SK-N-SH (cell line): ENCODE results near the gene SLC17A3. TPM values are rescaled to one million over a fixed set of nuclear protein-coding genes. Genes with fewer than 3 reads are reported as not detected.

Source experiments
- CTCF ChIA-PET: fragments of 300-600, 350-600 bp; formaldehyde crosslinking; extraction: SDS; loops from one replicate; lab custom pipeline; 2021; lab: Yijun Ruan, JAX
- POLR2A ChIA-PET: fragments of 350-600 bp; sonication (Branson Sonifier 250); formaldehyde crosslinking; extraction: SDS; loops from one replicate; lab custom pipeline; 2020; ENCODE audit warnings: antibody characterized with exemption, inconsistent platforms; lab: Yijun Ruan, JAX
- DNase-seq: peaks from one replicate; pipeline ENCODE4 v3.0.0; 2012
- H2AFZ ChIP-seq: fragments of 200-600 bp; sonication (generic); 2 replicates; pipeline ENCODE4 v1.8.1; 2016; ENCODE audit warnings: antibody characterized with exemption, mild to moderate bottlenecking, low read depth
- H3F3A ChIP-seq: fragments of 200-600 bp; sonication (generic); replicated peaks from 2 replicates; pipeline ENCODE3; 2016; ENCODE audit warnings: antibody characterized with exemption, mild to moderate bottlenecking; ENCODE audit not compliant: insufficient read depth
- H3K27ac ChIP-seq, 2 experiments: fragments of 200-500 bp in 1 of 2; fragments of 200-600 bp in 1 of 2; sonication (Bioruptor generic) in 1 of 2; sonication (generic), shearing (Covaris generic) in 1 of 2; 2 replicates each; pipeline versions ENCODE4 v1.5.1 to v1.6.1; 2014 to 2016; ENCODE audit warnings: low read depth in 2 of 2, inconsistent platforms in 1 of 2, low read length in 1 of 2, mild to moderate bottlenecking in 1 of 2, mixed read lengths in 1 of 2
- H3K27me3 ChIP-seq: fragments of 200-600 bp; sonication (generic), shearing (Covaris generic); 2 replicates; pipeline ENCODE4 v1.6.1; 2016; ENCODE audit warnings: mixed run types; ENCODE audit not compliant: insufficient read depth
- H3K36me3 ChIP-seq, 2 experiments: fragments of 200-500 bp in 1 of 2; fragments of 200-600 bp in 1 of 2; sonication (Bioruptor generic) in 1 of 2; sonication (generic) in 1 of 2; replicated peaks in 1 of 2; 2 replicates each; pipeline versions ENCODE3 to v1.5.1; 2014 to 2016; ENCODE audit warnings: low read length in 1 of 2, mild to moderate bottlenecking in 1 of 2; ENCODE audit not compliant: insufficient read depth in 2 of 2, control insufficient read depth in 1 of 2
- H3K4me1 ChIP-seq, 2 experiments: fragments of 200-500 bp in 1 of 2; fragments of 200-600 bp in 1 of 2; sonication (Bioruptor generic) in 1 of 2; sonication (generic), shearing (Covaris generic) in 1 of 2; 2 replicates each; pipeline versions ENCODE4 v1.5.1 to v1.6.1; 2014 to 2016; ENCODE audit warnings: low read depth in 1 of 2, low read length in 1 of 2, mixed run types in 1 of 2; ENCODE audit not compliant: insufficient read depth in 2 of 2, control insufficient read depth in 1 of 2
- H3K4me2 ChIP-seq: fragments of 200-600 bp; sonication (generic), shearing (Covaris generic); 2 replicates; pipeline ENCODE4 v1.6.1; 2017; ENCODE audit warnings: mixed run types
- H3K4me3 ChIP-seq, 2 experiments: fragments of 200-500 bp in 1 of 2; fragments of 200-600 bp in 1 of 2; sonication (Bioruptor generic) in 1 of 2; sonication (generic), shearing (Covaris generic) in 1 of 2; 2 replicates each; pipeline versions ENCODE4 v1.5.1 to v1.8.1; 2014 to 2016; ENCODE audit warnings: low read depth in 2 of 2, inconsistent platforms in 1 of 2, low read length in 1 of 2, mild to moderate bottlenecking in 1 of 2, mixed read lengths in 1 of 2, moderate library complexity in 1 of 2
- H3K79me2 ChIP-seq: fragments of 200-600 bp; sonication (generic); 2 replicates; pipeline ENCODE4 v1.8.1; 2017; ENCODE audit warnings: mild to moderate bottlenecking; ENCODE audit not compliant: insufficient read depth
- H3K9ac ChIP-seq: fragments of 200-600 bp; sonication (generic); 2 replicates; pipeline ENCODE4 v1.6.1; 2017; ENCODE audit warnings: mixed run types
- H3K9me2 ChIP-seq: fragments of 200-600 bp; sonication (generic); 2 replicates; pipeline ENCODE4 v1.6.1; 2017; ENCODE audit warnings: mixed run types
- H3K9me3 ChIP-seq: fragments of 200-600 bp; sonication (generic); 2 replicates; pipeline ENCODE4 v1.6.1; 2017; ENCODE audit warnings: mixed run types, mild to moderate bottlenecking, moderate library complexity
- H4K20me1 ChIP-seq: fragments of 200-600 bp; sonication (generic); 2 replicates; pipeline ENCODE4 v1.6.1; 2017; ENCODE audit warnings: mild to moderate bottlenecking, mixed run types; ENCODE audit not compliant: insufficient read depth
- CHD2 ChIP-seq: fragments of 150-350 bp; IDR thresholded peaks from 2 replicates; pipeline ENCODE4 v1.6.1; 2018; ENCODE audit warnings: low read length; ENCODE audit not compliant: partially characterized antibody
- ELF1 ChIP-seq: IDR thresholded peaks from 2 replicates; pipeline ENCODE4 v1.4.0; 2012
- EZH2phosphoT487 ChIP-seq: fragments of 200-600 bp; sonication (generic); IDR thresholded peaks from 2 replicates; pipeline ENCODE4 v1.6.1; 2017; ENCODE audit warnings: low read depth, mixed run types, mild to moderate bottlenecking, antibody characterized with exemption, moderate library complexity, borderline replicate concordance
- FOXM1 ChIP-seq: IDR thresholded peaks from 2 replicates; pipeline ENCODE4 v1.4.0; 2012; ENCODE audit warnings: low read depth, mild to moderate bottlenecking
- GATA2 ChIP-seq: sonication (generic); formaldehyde crosslinking; IDR thresholded peaks from 2 replicates; pipeline ENCODE4 v1.5.0; 2020; ENCODE audit warnings: mild to moderate bottlenecking, missing genetic modification reagents
- NRF1 ChIP-seq: IDR thresholded peaks from 2 replicates; pipeline ENCODE4 v1.6.1; 2012; ENCODE audit warnings: low read depth, mild to moderate bottlenecking, low read length
- POLR2AphosphoS5 ChIP-seq: IDR thresholded peaks from 2 replicates; pipeline ENCODE4 v1.6.1; 2012; ENCODE audit warnings: low read depth, low read length
- RAD21 ChIP-seq: IDR thresholded peaks from 2 replicates; pipeline ENCODE4 v1.6.1; 2012; ENCODE audit warnings: mild to moderate bottlenecking, low read length
- RFX5 ChIP-seq: IDR thresholded peaks from 2 replicates; pipeline ENCODE4 v1.6.1; 2012; ENCODE audit warnings: mild to moderate bottlenecking, improper control_type of control experiment, low read length
- RXRA ChIP-seq: IDR thresholded peaks from 2 replicates; pipeline ENCODE4 v1.4.0; 2012; ENCODE audit warnings: low read depth, mild to moderate bottlenecking, borderline replicate concordance
- TCF12 ChIP-seq: IDR thresholded peaks from 2 replicates; pipeline ENCODE4 v1.4.0; 2012
- TEAD4 ChIP-seq: IDR thresholded peaks from 2 replicates; pipeline ENCODE4 v1.4.0; 2012; ENCODE audit warnings: mild to moderate bottlenecking, borderline replicate concordance; ENCODE audit not compliant: insufficient read depth
- WGBS: methylation state at CpG from one replicate; pipeline ENCODE4 v1.1.6; 2017; ENCODE audit warnings: low lambda C conversion rate; 5-methylcytosine and 5-hydroxymethylcytosine counted together
- polyA plus RNA-seq, 3 experiments: library from polyadenylated mRNA; depleted of rRNA; stranded (reverse); fragments of >200 nt; gene quantifications; 2 replicates each; pipeline ENCODE4 v1.2.3, GENCODE V29; 2012
- TF ChIP-seq, protein P1 (sequence below): fragments of 200-600 bp; sonication (generic); IDR thresholded peaks from 2 replicates; pipeline ENCODE4 v1.6.1; 2017; ENCODE audit warnings: antibody characterized with exemption, mild to moderate bottlenecking, moderate library complexity
- TF ChIP-seq, protein P2 (sequence below): IDR thresholded peaks from 2 replicates; pipeline ENCODE4 v1.4.0; 2012; ENCODE audit warnings: low read depth
- TF ChIP-seq, protein P3 (sequence below): IDR thresholded peaks from 2 replicates; pipeline ENCODE4 v1.6.1; 2012; ENCODE audit warnings: mild to moderate bottlenecking, low read depth, low read length, moderate library complexity
- TF ChIP-seq, protein P4 (sequence below): IDR thresholded peaks from 2 replicates; pipeline ENCODE4; 2012
- TF ChIP-seq, protein P5 (sequence below): fragments of 150-350 bp; IDR thresholded peaks from 2 replicates; pipeline ENCODE4 v1.6.1; 2016; ENCODE audit warnings: mild to moderate bottlenecking, low read depth, low read length
- TF ChIP-seq, protein P6 (sequence below): IDR thresholded peaks from 2 replicates; pipeline ENCODE4 v1.4.0; 2012; ENCODE audit warnings: low read depth, borderline replicate concordance

SLC17A3 gene
- polyA plus RNA-seq, 1 of the 3 experiments (the other 2 are of a cell fraction) = not detected

DNA sequence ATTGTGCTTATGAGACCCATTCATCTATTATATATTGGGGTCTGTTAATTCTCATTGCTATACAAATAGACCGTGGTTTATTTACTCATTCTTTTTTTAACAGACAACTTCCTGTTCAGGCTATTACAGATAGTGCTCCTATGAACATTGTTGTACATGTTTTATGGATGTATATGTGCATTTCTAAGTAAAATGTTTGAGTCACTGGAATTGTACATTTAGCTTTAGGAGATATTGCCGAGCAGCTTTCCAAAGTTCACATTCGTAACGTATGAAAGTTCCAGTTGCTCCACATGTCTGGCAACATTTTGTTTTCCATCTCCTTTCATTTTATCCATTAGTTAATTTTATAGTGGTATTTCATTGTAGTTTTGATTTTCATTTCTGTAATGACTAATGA lies 37.3 kb upstream of the SLC17A3 start (continued):
- TF ChIP-seq, protein P1, sequence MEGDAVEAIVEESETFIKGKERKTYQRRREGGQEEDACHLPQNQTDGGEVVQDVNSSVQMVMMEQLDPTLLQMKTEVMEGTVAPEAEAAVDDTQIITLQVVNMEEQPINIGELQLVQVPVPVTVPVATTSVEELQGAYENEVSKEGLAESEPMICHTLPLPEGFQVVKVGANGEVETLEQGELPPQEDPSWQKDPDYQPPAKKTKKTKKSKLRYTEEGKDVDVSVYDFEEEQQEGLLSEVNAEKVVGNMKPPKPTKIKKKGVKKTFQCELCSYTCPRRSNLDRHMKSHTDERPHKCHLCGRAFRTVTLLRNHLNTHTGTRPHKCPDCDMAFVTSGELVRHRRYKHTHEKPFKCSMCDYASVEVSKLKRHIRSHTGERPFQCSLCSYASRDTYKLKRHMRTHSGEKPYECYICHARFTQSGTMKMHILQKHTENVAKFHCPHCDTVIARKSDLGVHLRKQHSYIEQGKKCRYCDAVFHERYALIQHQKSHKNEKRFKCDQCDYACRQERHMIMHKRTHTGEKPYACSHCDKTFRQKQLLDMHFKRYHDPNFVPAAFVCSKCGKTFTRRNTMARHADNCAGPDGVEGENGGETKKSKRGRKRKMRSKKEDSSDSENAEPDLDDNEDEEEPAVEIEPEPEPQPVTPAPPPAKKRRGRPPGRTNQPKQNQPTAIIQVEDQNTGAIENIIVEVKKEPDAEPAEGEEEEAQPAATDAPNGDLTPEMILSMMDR = no peak

DNA sequence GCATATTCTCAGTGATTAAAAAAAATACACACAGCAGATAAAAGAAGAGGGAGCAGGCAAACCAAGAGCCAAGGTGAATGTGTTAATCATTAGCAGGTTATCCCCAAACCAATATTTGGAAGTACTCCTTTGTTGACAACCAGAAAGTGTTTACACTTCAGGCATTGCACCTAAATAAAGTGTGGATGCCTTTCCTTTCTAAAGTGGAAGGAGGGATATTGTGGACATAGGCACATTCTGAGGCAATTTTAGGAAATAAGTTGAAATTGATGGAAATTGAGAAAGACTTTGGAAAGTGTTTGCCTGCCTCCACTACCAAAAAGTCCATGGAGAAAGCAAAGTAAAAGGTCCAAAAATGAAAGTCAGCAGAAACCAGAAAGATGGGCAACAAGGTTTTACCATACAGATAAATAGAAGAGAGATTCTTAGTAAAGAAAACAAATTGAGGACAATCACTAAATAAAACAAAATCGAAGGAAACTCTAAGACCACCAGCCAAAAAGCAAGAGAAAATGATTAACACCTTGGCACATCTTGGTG lies 33.5 kb upstream of the SLC17A3 start:
- POLR2A ChIA-PET = no interaction called here
- Histone ChIP-seq H3K4me2 (no peak overlapping the region), H2AFZ (no peak overlapping the region), H3K4me3 (no peak overlapping the region), H3K9me3 (no peaks in the 10 kb centered on the region), H3K9me2 (no peaks in the 10 kb centered on the region), H3K36me3 (no peaks in the 10 kb centered on the region), H3K27me3 (no peaks in the 10 kb centered on the region), H4K20me1 (no peaks in the 10 kb centered on the region), H3K4me1 (no peaks in the 10 kb centered on the region; a peak in 1 of 4 replicates), H3K27ac (no peak overlapping the region), H3K9ac (no peak overlapping the region), H3K79me2 (no peaks in the 10 kb centered on the region), H3F3A (no peaks in the 10 kb centered on the region)
- WGBS = 10% methylated on average over 1 of the region's 1 CpG
- CTCF ChIA-PET = no interaction called here
- no peak for DNase-seq
- TF ChIP-seq, protein P1 = no peak
- TF ChIP-seq, protein P2, sequence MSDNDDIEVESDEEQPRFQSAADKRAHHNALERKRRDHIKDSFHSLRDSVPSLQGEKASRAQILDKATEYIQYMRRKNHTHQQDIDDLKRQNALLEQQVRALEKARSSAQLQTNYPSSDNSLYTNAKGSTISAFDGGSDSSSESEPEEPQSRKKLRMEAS = no peak
- no peak for TF ChIP-seq RXRA
- no peak for TF ChIP-seq TEAD4
- TF ChIP-seq, protein P3, sequence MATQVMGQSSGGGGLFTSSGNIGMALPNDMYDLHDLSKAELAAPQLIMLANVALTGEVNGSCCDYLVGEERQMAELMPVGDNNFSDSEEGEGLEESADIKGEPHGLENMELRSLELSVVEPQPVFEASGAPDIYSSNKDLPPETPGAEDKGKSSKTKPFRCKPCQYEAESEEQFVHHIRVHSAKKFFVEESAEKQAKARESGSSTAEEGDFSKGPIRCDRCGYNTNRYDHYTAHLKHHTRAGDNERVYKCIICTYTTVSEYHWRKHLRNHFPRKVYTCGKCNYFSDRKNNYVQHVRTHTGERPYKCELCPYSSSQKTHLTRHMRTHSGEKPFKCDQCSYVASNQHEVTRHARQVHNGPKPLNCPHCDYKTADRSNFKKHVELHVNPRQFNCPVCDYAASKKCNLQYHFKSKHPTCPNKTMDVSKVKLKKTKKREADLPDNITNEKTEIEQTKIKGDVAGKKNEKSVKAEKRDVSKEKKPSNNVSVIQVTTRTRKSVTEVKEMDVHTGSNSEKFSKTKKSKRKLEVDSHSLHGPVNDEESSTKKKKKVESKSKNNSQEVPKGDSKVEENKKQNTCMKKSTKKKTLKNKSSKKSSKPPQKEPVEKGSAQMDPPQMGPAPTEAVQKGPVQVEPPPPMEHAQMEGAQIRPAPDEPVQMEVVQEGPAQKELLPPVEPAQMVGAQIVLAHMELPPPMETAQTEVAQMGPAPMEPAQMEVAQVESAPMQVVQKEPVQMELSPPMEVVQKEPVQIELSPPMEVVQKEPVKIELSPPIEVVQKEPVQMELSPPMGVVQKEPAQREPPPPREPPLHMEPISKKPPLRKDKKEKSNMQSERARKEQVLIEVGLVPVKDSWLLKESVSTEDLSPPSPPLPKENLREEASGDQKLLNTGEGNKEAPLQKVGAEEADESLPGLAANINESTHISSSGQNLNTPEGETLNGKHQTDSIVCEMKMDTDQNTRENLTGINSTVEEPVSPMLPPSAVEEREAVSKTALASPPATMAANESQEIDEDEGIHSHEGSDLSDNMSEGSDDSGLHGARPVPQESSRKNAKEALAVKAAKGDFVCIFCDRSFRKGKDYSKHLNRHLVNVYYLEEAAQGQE = no peak
- TF ChIP-seq, protein P4, sequence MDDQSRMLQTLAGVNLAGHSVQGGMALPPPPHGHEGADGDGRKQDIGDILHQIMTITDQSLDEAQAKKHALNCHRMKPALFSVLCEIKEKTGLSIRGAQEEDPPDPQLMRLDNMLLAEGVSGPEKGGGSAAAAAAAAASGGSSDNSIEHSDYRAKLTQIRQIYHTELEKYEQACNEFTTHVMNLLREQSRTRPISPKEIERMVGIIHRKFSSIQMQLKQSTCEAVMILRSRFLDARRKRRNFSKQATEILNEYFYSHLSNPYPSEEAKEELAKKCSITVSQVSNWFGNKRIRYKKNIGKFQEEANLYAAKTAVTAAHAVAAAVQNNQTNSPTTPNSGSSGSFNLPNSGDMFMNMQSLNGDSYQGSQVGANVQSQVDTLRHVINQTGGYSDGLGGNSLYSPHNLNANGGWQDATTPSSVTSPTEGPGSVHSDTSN = no peak
- TF ChIP-seq FOXM1 = no peak
- TF ChIP-seq GATA2 (CRISPR knock-in tag) = no peak
- no peak for TF ChIP-seq NRF1
- TF ChIP-seq RAD21 = no peak
- TF ChIP-seq EZH2phosphoT487 = no peak
- TF ChIP-seq CHD2 = no peak
- TF ChIP-seq TCF12 = no peak
- TF ChIP-seq, protein P5, sequence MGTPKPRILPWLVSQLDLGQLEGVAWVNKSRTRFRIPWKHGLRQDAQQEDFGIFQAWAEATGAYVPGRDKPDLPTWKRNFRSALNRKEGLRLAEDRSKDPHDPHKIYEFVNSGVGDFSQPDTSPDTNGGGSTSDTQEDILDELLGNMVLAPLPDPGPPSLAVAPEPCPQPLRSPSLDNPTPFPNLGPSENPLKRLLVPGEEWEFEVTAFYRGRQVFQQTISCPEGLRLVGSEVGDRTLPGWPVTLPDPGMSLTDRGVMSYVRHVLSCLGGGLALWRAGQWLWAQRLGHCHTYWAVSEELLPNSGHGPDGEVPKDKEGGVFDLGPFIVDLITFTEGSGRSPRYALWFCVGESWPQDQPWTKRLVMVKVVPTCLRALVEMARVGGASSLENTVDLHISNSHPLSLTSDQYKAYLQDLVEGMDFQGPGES = no peak
- TF ChIP-seq POLR2AphosphoS5 = no peak
- TF ChIP-seq, protein P6, sequence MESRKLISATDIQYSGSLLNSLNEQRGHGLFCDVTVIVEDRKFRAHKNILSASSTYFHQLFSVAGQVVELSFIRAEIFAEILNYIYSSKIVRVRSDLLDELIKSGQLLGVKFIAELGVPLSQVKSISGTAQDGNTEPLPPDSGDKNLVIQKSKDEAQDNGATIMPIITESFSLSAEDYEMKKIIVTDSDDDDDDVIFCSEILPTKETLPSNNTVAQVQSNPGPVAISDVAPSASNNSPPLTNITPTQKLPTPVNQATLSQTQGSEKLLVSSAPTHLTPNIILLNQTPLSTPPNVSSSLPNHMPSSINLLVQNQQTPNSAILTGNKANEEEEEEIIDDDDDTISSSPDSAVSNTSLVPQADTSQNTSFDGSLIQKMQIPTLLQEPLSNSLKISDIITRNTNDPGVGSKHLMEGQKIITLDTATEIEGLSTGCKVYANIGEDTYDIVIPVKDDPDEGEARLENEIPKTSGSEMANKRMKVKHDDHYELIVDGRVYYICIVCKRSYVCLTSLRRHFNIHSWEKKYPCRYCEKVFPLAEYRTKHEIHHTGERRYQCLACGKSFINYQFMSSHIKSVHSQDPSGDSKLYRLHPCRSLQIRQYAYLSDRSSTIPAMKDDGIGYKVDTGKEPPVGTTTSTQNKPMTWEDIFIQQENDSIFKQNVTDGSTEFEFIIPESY = no peak
- TF ChIP-seq ELF1 = no peak
- no peak for TF ChIP-seq RFX5
